Measurements from ENCODE around the gene CABLES2.

CABLES2 gene

DNA sequence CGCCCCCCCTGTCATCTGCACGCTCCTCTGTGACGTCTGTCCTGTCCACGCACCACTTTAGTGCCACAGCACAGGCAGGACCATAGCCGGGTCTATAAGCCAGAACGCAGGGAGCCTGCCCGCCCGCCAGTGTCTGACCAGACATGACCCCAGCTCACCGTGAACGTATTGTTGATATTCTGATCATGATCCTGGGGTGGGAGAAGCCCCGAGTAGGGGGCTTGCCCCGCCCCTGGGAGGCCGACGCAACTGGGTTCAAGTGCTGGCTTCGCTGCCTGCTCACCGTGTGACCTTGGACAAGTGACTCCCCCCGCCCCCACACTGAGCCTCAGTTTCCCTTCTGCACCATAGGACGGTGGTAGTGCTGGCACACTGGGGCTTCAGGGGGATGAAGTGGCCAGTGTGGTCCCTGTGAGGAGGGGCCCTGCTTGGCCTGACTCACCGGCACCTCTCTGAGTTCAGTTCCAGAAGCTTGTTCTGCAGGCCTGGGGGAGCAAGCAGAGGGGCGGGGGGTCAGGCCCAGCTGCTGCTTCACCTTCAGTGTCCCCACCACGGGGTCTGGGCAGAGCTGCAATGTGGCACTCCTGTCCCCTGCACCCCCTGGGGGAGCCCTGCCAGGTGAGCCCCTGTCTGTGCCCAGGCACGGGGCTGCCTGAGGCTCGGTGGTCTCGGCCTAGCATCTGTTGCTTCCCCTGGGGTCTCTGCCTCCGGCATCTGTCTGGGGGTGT is 11.1 kb upstream of the CABLES2 start:
- H3K4me2 ChIP-seq: no peak overlapping the region
- no peak overlapping the region for H3K27ac ChIP-seq
- TF ChIP-seq CTCF (conservative IDR thresholded peaks at IDR 0.05; ENCODE audit: low read depth, low read length): no peak
- H3K4me1 ChIP-seq (ENCODE audit: low read depth, poor library complexity, severe bottlenecking): no peaks in the 10 kb centered on the region
- H2AFZ ChIP-seq (ENCODE audit: low read depth): no peak overlapping the region
- no peaks in the 10 kb centered on the region for H4K20me1 ChIP-seq (ENCODE audit: insufficient read depth)
- H3K27me3 ChIP-seq (ENCODE audit: insufficient read depth, low read depth): peaks cover 87% of the 10 kb centered on the region
- H3K4me3 ChIP-seq (IDR thresholded peaks at IDR 0.05; ENCODE audit: insufficient read depth, low read depth, low read length): no peak overlapping the region
- no peak overlapping the region for H3K9ac ChIP-seq
- no peaks in the 10 kb centered on the region for H3K79me2 ChIP-seq (ENCODE audit: insufficient read depth, low read depth)
- H3K36me3 ChIP-seq (ENCODE audit: insufficient read depth): no peaks in the 10 kb centered on the region

DNA sequence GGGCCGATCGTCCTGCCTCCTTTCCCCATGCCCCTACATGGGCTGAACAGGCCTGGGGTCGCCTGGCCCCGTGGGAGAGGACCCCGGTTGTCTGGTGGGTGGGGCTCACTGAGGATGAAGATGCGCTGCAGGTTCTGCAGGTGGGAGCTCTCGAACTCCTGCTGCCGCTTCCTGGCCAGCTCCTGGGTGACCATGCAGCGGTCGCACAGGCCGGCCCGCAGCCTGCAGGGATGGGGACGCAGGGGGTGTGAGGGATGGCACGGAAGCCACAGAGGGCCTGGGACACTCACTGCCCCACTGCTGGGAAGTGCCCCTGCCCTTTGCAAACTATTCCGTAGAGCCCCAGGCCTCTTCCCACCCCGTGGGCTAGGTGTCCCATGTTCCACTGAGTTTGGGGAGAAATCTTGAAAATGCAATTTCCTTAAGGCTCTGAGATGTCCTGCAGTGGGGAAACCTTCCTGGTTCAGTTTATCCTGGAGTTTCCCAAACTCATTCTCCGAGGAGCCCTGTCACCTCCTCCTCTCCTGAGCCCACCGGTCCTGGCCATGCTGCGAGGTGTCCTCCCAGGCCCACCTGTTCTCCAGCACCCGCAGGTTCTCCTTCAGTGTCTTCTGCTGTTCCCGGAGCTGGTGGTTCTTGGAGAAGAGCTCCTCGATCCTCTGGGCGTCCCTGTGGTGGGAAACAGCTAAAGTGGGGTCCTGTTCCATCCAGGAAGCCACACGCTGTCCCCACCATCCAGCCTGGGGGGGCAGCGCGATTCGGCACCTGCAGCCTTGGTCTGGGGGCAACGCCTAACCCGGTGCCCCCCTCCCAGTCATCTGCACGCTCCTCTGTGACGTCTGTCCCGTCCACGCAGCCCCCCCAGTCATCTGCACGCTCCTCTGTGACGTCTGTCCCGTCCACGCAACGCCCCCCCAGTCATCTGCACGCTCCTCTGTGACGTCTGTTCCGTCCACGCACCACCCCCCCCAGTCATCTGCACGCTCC is 9.9 kb upstream of the CABLES2 start:
- Histone ChIP-seq H3K9ac (no peak overlapping the region), H4K20me1 (ENCODE audit: insufficient read depth) (no peaks in the 10 kb centered on the region), H3K79me2 (ENCODE audit: insufficient read depth, low read depth) (no peaks in the 10 kb centered on the region), H3K4me3 (IDR thresholded peaks at IDR 0.05; ENCODE audit: insufficient read depth, low read depth, low read length) (no peak overlapping the region), H3K27me3 (ENCODE audit: insufficient read depth, low read depth) (peaks cover 89% of the 10 kb centered on the region), H3K4me1 (ENCODE audit: low read depth, poor library complexity, severe bottlenecking) (no peaks in the 10 kb centered on the region), H3K36me3 (ENCODE audit: insufficient read depth) (no peaks in the 10 kb centered on the region), H3K27ac (no peak overlapping the region), H2AFZ (ENCODE audit: low read depth) (no peak overlapping the region), H3K4me2 (no peak overlapping the region)
- no peak for TF ChIP-seq CTCF (conservative IDR thresholded peaks at IDR 0.05; ENCODE audit: low read depth, low read length)

DNA sequence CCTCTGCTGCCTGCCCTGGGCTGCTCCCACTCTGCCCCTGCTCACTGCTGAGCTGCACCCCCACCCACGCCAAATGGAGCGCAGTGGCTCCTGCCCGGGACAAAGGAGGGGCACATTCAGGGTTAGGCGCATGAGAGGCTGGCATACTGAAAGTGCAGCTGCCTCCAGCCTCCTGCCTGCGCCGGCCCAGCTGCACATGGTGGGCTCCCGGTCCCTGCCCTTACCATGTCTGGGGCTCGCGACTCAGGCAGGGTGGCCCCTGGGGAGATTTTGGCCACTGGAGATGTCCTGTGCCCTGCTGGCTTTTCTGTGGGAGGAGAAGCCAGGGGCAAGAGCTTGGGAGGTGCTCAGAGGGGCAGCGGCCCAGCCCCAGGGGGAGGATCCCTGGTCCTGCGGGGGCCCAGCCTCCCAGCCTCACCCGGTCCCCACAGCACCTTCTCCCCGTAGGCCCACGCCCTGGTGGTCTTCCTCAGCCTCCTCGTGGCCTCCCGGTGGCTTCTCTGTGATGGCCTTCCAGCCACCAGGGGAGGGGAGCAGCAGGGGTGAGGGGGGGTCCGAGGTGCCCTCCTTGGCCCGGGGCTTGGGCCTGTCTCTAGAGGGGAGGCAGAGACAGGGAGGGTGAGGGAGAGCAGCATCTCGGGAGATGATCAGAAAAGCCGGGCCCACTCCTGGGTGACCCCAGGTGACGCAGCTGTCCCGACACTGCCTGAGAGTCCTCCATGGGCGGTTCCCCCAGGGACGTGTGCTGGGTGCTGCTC is 8.4 kb upstream of the CABLES2 start:
- Histone ChIP-seq H3K4me2 (no peak overlapping the region), H3K4me3 (IDR thresholded peaks at IDR 0.05; ENCODE audit: insufficient read depth, low read depth, low read length) (no peak overlapping the region), H3K36me3 (ENCODE audit: insufficient read depth) (no peaks in the 10 kb centered on the region), H3K79me2 (ENCODE audit: insufficient read depth, low read depth) (no peaks in the 10 kb centered on the region), H2AFZ (ENCODE audit: low read depth) (no peak overlapping the region), H3K9ac (no peak overlapping the region), H3K27me3 (ENCODE audit: insufficient read depth, low read depth) (peaks cover 85% of the 10 kb centered on the region), H4K20me1 (ENCODE audit: insufficient read depth) (no peaks in the 10 kb centered on the region), H3K4me1 (ENCODE audit: low read depth, poor library complexity, severe bottlenecking) (no peaks in the 10 kb centered on the region), H3K27ac (no peak overlapping the region)
- TF ChIP-seq CTCF (conservative IDR thresholded peaks at IDR 0.05; ENCODE audit: low read depth, low read length): no peak

- H3K4me2 ChIP-seq: no peak overlapping the region
- H3K4me1 ChIP-seq (ENCODE audit: low read depth, poor library complexity, severe bottlenecking): peaks cover 8% of the 10 kb centered on the region
- TF ChIP-seq CTCF (conservative IDR thresholded peaks at IDR 0.05; ENCODE audit: low read depth, low read length): no peak
- no peak overlapping the region for H3K4me3 ChIP-seq (IDR thresholded peaks at IDR 0.05; ENCODE audit: insufficient read depth, low read depth, low read length)
- peaks cover 70% of the 10 kb centered on the region for H3K27me3 ChIP-seq (ENCODE audit: insufficient read depth, low read depth)
- no peak overlapping the region for H3K27ac ChIP-seq
- H4K20me1 ChIP-seq (ENCODE audit: insufficient read depth): no peaks in the 10 kb centered on the region
- no peaks in the 10 kb centered on the region for H3K36me3 ChIP-seq (ENCODE audit: insufficient read depth)
- H2AFZ ChIP-seq (ENCODE audit: low read depth): no peak overlapping the region
- H3K9ac ChIP-seq: no peak overlapping the region
- H3K79me2 ChIP-seq (ENCODE audit: insufficient read depth, low read depth): no peaks in the 10 kb centered on the region
Measured at GRCh38 chr20:62413896-62414481, 6.9 kb upstream of the CABLES2 start.

Measured in KMS-11 (cell line).